ENCODE data around the gene ACACA. TPM values are rescaled to one million over a fixed set of nuclear protein-coding genes. Genes with fewer than 3 reads are reported as not detected.

The ACACA gene
- total and polyA plus RNA-seq, 2 donors (not counting 3 experiments of a cell fraction or from before 2014, with no cell fraction given), result 55.3 to 124 TPM

- ChIA-PET CTCF (interaction anchor here (0.7 to 4.3 kb wide), 9 partner anchors 10 to 548 kb away, joined by 3 to 19 read pairs (median 3); no protein-coding TSS in a partner anchor), POLR2A (no interaction called here)
- Histone ChIP-seq H3K9me1 (replicated peaks; ENCODE audit: control insufficient read depth, extremely low read depth, insufficient read depth, low read length) (no peaks in the 10 kb centered on the region), H3K4me3 (replicated peaks in 1 of 3; ENCODE audit: insufficient read depth in 1 of 3, low read depth in 1 of 3, low read length in 3 of 3) (no peak overlapping the region), H4K20me1 (replicated peaks; ENCODE audit: control insufficient read depth, extremely low read depth, insufficient read depth, low read length) (no peaks in the 10 kb centered on the region), H3K79me2 (ENCODE audit: control insufficient read depth, insufficient read depth, low read length) (no peaks in the 10 kb centered on the region), H3K27ac (ENCODE audit: insufficient read depth, low read depth, low read length) (no peak overlapping the region), H3K9ac (replicated peaks; ENCODE audit: extremely low read depth, insufficient read depth, low read length) (no peak overlapping the region), H3K36me3 (ENCODE audit: control insufficient read depth in 2 of 2, extremely low read depth in 1 of 2, insufficient read depth in 2 of 2, low read length in 2 of 2) (peaks cover 6% of the 10 kb centered on the region in 2 experiments), H3K9me3 (replicated peaks; ENCODE audit: control insufficient read depth, insufficient read depth, low read length) (no peaks in the 10 kb centered on the region), H3K4me1 (ENCODE audit: control insufficient read depth, extremely low read depth, insufficient read depth, low read length) (peaks cover 7% of the 10 kb centered on the region), H3K4me2 (ENCODE audit: insufficient read depth, low read length) (no peak overlapping the region), H2AFZ (ENCODE audit: low read depth, low read length) (no peak overlapping the region), H3K27me3 (ENCODE audit: control insufficient read depth in 2 of 2, insufficient read depth in 2 of 2, low read length in 2 of 2) (no peaks in the 10 kb centered on the region)
- no peak for FAIRE-seq
- intact Hi-C loops (cut with micrococcal nuclease), result no loop called here
- peak; percentile 9 for DNase-seq (ENCODE audit: low read depth, low spot score)
- dilution Hi-C loops (cut with MboI; ENCODE audit: extremely low pct_ligation_motif_present, low sequenced_read_pairs), result no loop called here
- TF ChIP-seq JUN (IDR thresholded peaks at IDR 0.05; ENCODE audit: borderline replicate concordance, insufficient read depth, insufficient read length, low read depth), result no peak
- TF ChIP-seq CTCF (IDR thresholded peaks at IDR 0.05; ENCODE audit: extremely low read depth in 1 of 2, insufficient read depth in 1 of 2, low read depth in 1 of 2, low read length in 2 of 2), result peak; percentile 9 to 10
- TF ChIP-seq POLR2A (IDR thresholded peaks at IDR 0.05; ENCODE audit: low read depth, low read length), result no peak
- BruUV-seq (replicated peaks), result no TSS peak
Measured at GRCh38 chr17:37174205-37174604, 232.4 kb downstream of the ACACA start.

GRCh38 chr17:37170881-37171425 lies 235.7 kb downstream of the ACACA start:
- Histone ChIP-seq H3K9me3 (replicated peaks; ENCODE audit: control insufficient read depth, insufficient read depth, low read length) (no peaks in the 10 kb centered on the region), H3K4me3 (replicated peaks in 1 of 3; ENCODE audit: insufficient read depth in 1 of 3, low read depth in 1 of 3, low read length in 3 of 3) (no peak overlapping the region), H3K9me1 (replicated peaks; ENCODE audit: control insufficient read depth, extremely low read depth, insufficient read depth, low read length) (no peaks in the 10 kb centered on the region), H2AFZ (ENCODE audit: low read depth, low read length) (no peak overlapping the region), H3K4me2 (ENCODE audit: insufficient read depth, low read length) (no peak overlapping the region), H3K27me3 (ENCODE audit: control insufficient read depth in 2 of 2, insufficient read depth in 2 of 2, low read length in 2 of 2) (no peaks in the 10 kb centered on the region), H3K4me1 (ENCODE audit: control insufficient read depth, extremely low read depth, insufficient read depth, low read length) (peaks cover 3% of the 10 kb centered on the region), H3K79me2 (ENCODE audit: control insufficient read depth, insufficient read depth, low read length) (no peaks in the 10 kb centered on the region), H3K36me3 (ENCODE audit: control insufficient read depth in 2 of 2, extremely low read depth in 1 of 2, insufficient read depth in 2 of 2, low read length in 2 of 2) (peaks cover 0 to 6% of the 10 kb centered on the region in 2 experiments), H3K27ac (ENCODE audit: insufficient read depth, low read depth, low read length) (no peak overlapping the region), H3K9ac (replicated peaks; ENCODE audit: extremely low read depth, insufficient read depth, low read length) (no peak overlapping the region), H4K20me1 (replicated peaks; ENCODE audit: control insufficient read depth, extremely low read depth, insufficient read depth, low read length) (no peaks in the 10 kb centered on the region)
- FAIRE-seq (no peak), DNase-seq (ENCODE audit: low read depth, low spot score) (peak; percentile 57)
- no TSS peak for BruUV-seq (replicated peaks)
- TF ChIP-seq JUN (IDR thresholded peaks at IDR 0.05; ENCODE audit: borderline replicate concordance, insufficient read depth, insufficient read length, low read depth) (no peak), POLR2AphosphoS5 (IDR thresholded peaks at IDR 0.05; ENCODE audit: insufficient read depth, low read depth, low read length) (no peak), CTCF (IDR thresholded peaks at IDR 0.05; ENCODE audit: extremely low read depth in 1 of 2, insufficient read depth in 1 of 2, low read depth in 1 of 2, low read length in 2 of 2) (no peak), EZH2 (IDR thresholded peaks at IDR 0.05; ENCODE audit: borderline replicate concordance, low read depth, low read length, severe bottlenecking) (no peak), POLR2A (IDR thresholded peaks at IDR 0.05; ENCODE audit: low read depth, low read length) (no peak), MAX (IDR thresholded peaks at IDR 0.05; ENCODE audit: insufficient read depth, insufficient read length) (no peak), MYC (IDR thresholded peaks at IDR 0.05; ENCODE audit: low read depth, low read length) (no peak), GATA2 (IDR thresholded peaks at IDR 0.05; ENCODE audit: insufficient read depth, insufficient read length, low read depth, low read length) (no peak), FOS (IDR thresholded peaks at IDR 0.05; ENCODE audit: borderline replicate concordance, insufficient read depth, low read length) (no peak)
- ChIA-PET CTCF (interaction anchor here (0.9 to 2.7 kb wide), 6 partner anchors 9 to 69 kb away, joined by 3 to 12 read pairs (median 3); no protein-coding TSS in a partner anchor), POLR2A (no interaction called here)
- dilution Hi-C loops (cut with MboI; ENCODE audit: extremely low pct_ligation_motif_present, low sequenced_read_pairs) (no loop called here), intact Hi-C loops (cut with micrococcal nuclease) (no loop called here)

Data from endothelial cell of umbilical vein (primary cell).